ENCODE measurements around the gene LHX3.

The LHX3 gene

DNA sequence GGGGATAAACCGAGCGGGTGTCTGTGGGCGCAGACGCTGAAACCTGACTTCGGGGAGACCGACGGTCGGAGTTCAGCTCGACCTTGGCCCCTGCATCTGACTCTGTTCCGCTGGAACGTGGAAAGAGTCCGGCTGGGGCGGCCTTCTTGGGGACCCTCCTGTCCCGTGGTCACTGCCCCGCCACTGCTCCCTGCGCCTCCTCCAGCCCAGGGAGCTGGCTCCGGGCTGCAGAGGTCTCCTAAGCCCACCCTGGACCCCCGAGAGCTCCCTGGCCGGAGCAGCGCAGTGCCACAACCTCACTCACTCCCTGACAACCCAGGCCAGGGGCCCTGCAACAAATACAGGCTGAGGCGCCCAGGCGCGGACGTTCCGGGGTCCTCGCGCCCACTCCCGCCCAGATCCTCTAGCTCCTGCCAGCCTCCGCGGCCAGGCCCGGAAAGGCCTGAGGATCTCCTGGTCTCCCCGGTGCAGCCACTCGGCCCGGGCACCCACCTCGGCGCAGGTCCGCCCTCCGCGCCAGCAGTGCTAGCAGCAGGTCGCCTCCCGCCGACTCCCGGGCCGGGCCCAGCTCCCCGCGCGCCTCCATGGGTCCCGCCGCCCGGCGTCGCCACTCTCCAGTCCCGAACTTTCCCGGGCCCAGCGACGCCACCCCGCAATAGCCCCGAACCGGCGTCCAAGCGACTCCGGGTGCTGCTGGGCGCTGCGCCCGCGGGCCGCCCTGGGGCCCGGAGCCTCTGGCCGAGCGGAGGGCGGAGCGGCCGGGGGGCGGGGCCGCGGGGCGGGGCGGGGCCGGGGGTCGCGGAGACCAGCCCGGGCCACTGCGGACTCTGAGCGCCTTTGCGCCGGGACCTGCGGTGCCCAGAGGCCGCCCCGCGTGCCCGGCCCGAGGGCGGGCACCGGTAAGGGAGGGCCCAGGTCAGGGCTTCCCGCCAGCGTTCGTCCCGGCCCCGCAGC lies 2.2 kb downstream of the LHX3 start:
- H3K4me3 ChIP-seq (ENCODE audit: low read depth, low read length): no peak overlapping the region
- TF ChIP-seq, protein P1, sequence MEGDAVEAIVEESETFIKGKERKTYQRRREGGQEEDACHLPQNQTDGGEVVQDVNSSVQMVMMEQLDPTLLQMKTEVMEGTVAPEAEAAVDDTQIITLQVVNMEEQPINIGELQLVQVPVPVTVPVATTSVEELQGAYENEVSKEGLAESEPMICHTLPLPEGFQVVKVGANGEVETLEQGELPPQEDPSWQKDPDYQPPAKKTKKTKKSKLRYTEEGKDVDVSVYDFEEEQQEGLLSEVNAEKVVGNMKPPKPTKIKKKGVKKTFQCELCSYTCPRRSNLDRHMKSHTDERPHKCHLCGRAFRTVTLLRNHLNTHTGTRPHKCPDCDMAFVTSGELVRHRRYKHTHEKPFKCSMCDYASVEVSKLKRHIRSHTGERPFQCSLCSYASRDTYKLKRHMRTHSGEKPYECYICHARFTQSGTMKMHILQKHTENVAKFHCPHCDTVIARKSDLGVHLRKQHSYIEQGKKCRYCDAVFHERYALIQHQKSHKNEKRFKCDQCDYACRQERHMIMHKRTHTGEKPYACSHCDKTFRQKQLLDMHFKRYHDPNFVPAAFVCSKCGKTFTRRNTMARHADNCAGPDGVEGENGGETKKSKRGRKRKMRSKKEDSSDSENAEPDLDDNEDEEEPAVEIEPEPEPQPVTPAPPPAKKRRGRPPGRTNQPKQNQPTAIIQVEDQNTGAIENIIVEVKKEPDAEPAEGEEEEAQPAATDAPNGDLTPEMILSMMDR (IDR thresholded peaks at IDR 0.05; ENCODE audit: low read depth, low read length): no peak

DNA sequence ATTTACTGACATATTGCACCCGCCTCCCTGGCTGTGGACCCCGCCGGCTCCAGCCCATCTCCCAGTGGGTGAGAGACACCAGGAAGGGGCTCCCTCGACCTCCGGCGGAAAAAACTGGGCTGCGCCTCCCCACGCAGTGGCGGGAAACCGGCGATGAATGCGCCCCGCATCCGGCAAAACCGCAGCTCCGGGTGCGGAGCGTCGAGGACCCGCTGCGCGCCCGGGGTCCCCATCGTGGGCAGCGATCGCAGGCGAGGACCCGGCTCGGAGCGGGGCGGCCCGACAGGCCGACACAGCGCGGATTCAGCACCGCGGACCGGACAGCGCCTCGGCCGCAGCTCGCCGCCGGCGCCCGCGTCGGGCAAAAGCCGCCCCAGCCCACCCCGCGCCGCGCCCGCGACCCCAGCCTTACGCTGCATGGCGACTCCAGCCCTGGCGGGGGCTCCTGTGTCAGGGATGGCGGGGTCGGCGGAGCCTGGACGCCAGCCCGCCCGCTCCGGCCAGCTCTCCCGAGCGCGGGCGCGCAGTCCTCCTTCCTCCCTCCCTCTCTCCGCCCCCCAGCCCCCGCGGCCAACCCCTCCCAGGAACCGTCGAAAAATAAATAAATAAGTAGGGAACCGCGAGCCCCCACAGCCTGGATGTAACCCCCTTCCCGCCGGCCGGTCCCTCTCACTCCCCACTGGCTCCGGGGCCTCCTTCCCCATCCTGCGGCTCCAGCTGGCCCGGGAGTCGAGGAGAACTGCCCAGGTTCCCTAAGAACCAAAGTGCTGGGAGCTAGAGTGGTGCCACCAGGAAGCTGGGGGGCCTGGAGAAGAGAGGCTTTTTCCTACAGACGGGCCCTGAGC lies 3.1 kb downstream of the LHX3 start:
- no peak overlapping the region for H3K4me3 ChIP-seq (ENCODE audit: low read depth, low read length)
- TF ChIP-seq, protein P1 (IDR thresholded peaks at IDR 0.05; ENCODE audit: low read depth, low read length): no peak

DNA sequence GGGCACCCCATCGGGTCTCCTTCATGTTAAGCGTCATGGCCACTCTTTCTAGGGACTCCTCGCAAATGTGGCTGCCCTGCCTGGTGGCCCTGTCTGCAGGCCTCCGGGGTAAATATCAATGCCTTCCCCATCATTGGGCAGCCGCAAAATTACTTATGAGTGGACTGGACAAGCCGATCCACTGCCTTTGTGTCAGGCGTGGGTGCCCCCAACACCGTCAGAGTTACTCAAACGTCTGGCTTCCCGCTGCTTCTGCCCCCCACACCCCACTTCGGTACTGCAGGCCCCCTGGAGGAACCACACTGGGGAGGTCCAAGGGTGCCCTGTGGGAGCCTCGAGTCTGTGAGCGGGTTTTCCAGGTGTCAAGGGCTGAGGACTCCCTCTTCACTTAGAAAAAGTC lies 3.8 kb downstream of the LHX3 start:
- TF ChIP-seq, protein P1 (IDR thresholded peaks at IDR 0.05; ENCODE audit: low read depth, low read length): no peak
- no peak overlapping the region for H3K4me3 ChIP-seq (ENCODE audit: low read depth, low read length)

DNA sequence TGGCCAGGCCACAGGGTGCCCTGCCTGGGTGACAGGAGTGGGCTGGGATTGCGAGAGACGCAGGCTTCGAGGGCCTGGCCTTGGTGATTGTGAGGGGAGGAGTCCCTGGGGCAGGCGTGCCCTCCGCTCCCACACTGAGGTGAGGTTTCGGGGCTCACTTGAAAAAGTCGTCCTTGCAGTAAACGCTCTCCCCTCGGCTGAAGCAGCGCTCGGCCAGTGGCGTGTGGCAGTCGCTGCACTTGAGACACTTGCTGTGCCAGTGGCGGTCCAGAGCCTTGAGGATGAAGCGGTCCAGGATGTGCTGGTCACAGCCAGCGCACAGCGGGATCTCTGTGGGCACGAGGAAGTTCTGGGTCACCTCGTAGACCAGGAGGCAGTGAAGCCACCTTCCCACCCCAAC lies 4.5 kb downstream of the LHX3 start:
- H3K4me3 ChIP-seq (ENCODE audit: low read depth, low read length): no peak overlapping the region
- TF ChIP-seq, protein P1 (IDR thresholded peaks at IDR 0.05; ENCODE audit: low read depth, low read length): no peak

DNA sequence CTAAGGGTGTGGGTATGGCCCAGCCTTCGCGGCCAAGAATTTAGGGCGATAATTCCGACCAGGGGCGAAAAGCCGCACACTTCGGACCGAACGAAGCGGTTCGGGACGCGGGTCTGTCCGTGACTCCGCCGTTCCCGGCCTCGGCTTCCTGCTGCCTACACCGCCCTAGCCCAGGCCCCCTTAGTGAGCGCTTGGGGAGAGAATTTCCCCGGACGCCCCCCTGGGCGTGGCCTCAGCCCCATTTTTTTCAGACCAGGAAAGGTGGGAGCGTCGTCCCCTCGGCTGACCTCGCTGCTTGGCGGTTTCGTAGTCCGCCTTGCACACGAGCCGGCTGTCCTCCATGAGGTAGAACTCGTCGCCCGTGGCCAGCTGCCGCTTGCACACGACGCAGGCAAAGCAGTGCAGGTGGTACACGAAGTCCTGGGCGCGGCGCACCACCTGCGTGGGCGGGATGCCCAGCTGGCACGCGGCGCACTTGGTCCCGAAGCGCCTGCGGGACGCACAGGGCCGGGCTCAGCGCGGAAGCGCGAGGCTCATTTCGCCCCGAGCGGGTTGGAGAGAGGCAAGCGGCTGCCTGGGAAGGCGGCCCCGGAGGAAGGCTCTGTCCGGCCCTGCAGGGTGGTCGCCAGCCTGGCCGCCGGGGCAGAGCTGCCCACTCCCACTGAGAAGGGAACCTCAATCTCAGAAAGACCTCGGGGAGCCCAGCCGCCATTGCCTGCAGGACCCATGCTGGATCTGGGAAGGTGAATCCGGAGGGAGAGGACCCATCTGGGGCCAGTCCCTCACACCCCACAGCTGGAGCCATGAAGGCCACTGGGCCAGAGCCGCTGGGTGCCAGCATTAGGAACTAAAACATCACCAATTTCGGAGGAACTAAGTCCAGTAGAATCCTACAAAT lies 5.3 kb downstream of the LHX3 start:
- TF ChIP-seq, protein P1 (IDR thresholded peaks at IDR 0.05; ENCODE audit: low read depth, low read length): no peak
- no peak overlapping the region for H3K4me3 ChIP-seq (ENCODE audit: low read depth, low read length)

DNA sequence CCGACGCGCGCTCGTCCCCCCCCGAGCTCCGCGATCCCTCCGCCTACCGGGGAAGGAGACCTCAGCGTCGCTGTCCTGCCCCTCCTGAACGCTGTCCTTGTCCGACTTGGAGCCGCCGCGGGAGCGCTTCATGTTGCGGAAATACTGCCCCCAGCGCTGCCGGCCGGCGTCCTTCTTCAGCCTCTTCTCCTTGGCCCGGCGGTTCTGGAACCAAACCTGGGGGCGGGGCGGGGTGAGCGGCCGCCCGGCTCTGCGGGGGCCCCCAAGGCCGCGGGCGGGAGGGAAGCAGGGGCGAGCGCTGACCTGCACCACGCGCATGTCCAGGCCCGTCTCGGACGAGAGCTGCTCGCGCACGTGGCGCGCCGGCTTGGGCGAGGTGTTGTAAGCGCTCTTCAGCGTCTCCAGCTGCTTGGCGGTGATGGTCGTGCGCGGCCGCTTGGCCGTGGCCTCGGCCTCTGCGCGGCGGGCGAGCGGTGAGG lies 6.3 kb downstream of the LHX3 start:
- H3K4me3 ChIP-seq (ENCODE audit: low read depth, low read length): no peak overlapping the region
- TF ChIP-seq, protein P1 (IDR thresholded peaks at IDR 0.05; ENCODE audit: low read depth, low read length): no peak

All from WI38 (cell line).